K562 (cell line): ENCODE results near the gene BAG5. TPM values are rescaled to one million over a fixed set of nuclear protein-coding genes. Genes with fewer than 3 reads are reported as not detected.

Source experiments
- polyA plus RNA-seq, 8 experiments: library from polyadenylated mRNA; depleted of rRNA in 4 of 8; stranded (reverse) in 5 of 8; unstranded in 3 of 8; fragments of >200 nt; fragmentation: Nextera tagmentation in 2 of 8; fragmentation: Illumina TruSeq in 1 of 8; extraction: Ambion mirVana in 2 of 8; extraction: Trizol in 1 of 8; gene quantifications; 2 replicates each; pipeline versions ENCODE4 v1.2.1 to v1.2.3, GENCODE V29; 2011 to 2014; ENCODE audit warnings: inconsistent platforms in 1 of 8, missing spikeins in 1 of 8
- small RNA-seq: library from RNA; depleted of rRNA; stranded (forward); fragments of <200 nt; gene quantifications from one replicate; pipeline ENCODE3, GENCODE V24; 2014
- total RNA-seq, 7 experiments: library from RNA; depleted of rRNA in 6 of 7; stranded (reverse); fragments of >200 nt in 6 of 7; fragmentation: Illumina TruSeq in 2 of 7; extraction: Trizol in 2 of 7; gene quantifications; 2 replicates each; pipeline versions ENCODE4 v1.2.1 to v1.2.3, GENCODE V29; 2011 to 2021; ENCODE audit warnings: low replicate concordance in 1 of 7

The BAG5 gene
- total and polyA plus RNA-seq, 9 of the 15 experiments (the other 6 are each of a cell fraction or from before 2014, with no cell fraction given) = 7.9 to 21.4 (median 13.2) TPM

Small RNA genes lying within 50 kb of the gene (small RNA-seq; reads per million reads assigned to genes)
- gene RNU4-68P (not detected), gene RNU7-160P (not detected)

Other genes starting within 250 kb of the BAG5 start
Only the 7 nearest of the 8 such genes appear.
- 47.9 and 49.5 TPM in 2 replicates for gene MARK3, start 177.2 kb downstream of the BAG5 start, total RNA-seq (2014; rRNA removed)
- gene MARK3, start 177.2 kb downstream of the BAG5 start, total RNA-seq (2014; rRNA removed; fragmentation: Illumina TruSeq; extraction: Trizol) = 57.5 and 60.4 TPM in 2 replicates
- gene MARK3, start 177.2 kb downstream of the BAG5 start, total RNA-seq (2015; rRNA removed; fragmentation: Illumina TruSeq; extraction: Trizol) = 52.1 and 56.3 TPM in 2 replicates
- 54.1 and 63.1 TPM in 2 replicates for gene MARK3, start 177.2 kb downstream of the BAG5 start, total RNA-seq (2021)
- 60.7 and 68.7 TPM in 2 replicates for gene MARK3, start 177.2 kb downstream of the BAG5 start, polyA plus RNA-seq (2011; rRNA removed)
- 54.9 and 65.3 TPM in 2 replicates for gene MARK3, start 177.2 kb downstream of the BAG5 start, polyA plus RNA-seq (2014; fragmentation: Illumina TruSeq; extraction: Trizol)
- gene MARK3, start 177.2 kb downstream of the BAG5 start, polyA plus RNA-seq (2014; fragmentation: Nextera tagmentation; extraction: Ambion mirVana) = 10 to 100 TPM; 10.1 to 18.2 TPM
- gene MARK3, start 177.2 kb downstream of the BAG5 start, polyA plus RNA-seq (2014; rRNA removed) = 53.2 and 55.1 TPM in 2 replicates
- 692 and 778 TPM in 2 replicates for gene CKB, start 39.8 kb downstream of the BAG5 start, total RNA-seq (2014; rRNA removed)
- 90.5 and 91.6 TPM in 2 replicates for gene CKB, start 39.8 kb downstream of the BAG5 start, total RNA-seq (2014; rRNA removed; fragmentation: Illumina TruSeq; extraction: Trizol)
- gene CKB, start 39.8 kb downstream of the BAG5 start, total RNA-seq (2015; rRNA removed; fragmentation: Illumina TruSeq; extraction: Trizol) = 177 and 191 TPM in 2 replicates
- 558 and 570 TPM in 2 replicates for gene CKB, start 39.8 kb downstream of the BAG5 start, total RNA-seq (2021)
- gene CKB, start 39.8 kb downstream of the BAG5 start, polyA plus RNA-seq (2011; rRNA removed) = 132 and 348 TPM in 2 replicates
- gene CKB, start 39.8 kb downstream of the BAG5 start, polyA plus RNA-seq (2014; fragmentation: Illumina TruSeq; extraction: Trizol) = 115 and 390 TPM in 2 replicates
- 10 to 100 TPM; 23.9 to 44.5 TPM for gene CKB, start 39.8 kb downstream of the BAG5 start, polyA plus RNA-seq (2014; fragmentation: Nextera tagmentation; extraction: Ambion mirVana)
- 564 and 637 TPM in 2 replicates for gene CKB, start 39.8 kb downstream of the BAG5 start, polyA plus RNA-seq (2014; rRNA removed)
- gene TRMT61A, start 33.5 kb downstream of the BAG5 start, total RNA-seq (2014; rRNA removed) = 24.8 and 29.5 TPM in 2 replicates
- gene TRMT61A, start 33.5 kb downstream of the BAG5 start, total RNA-seq (2014; rRNA removed; fragmentation: Illumina TruSeq; extraction: Trizol) = 1.5 and 2.9 TPM in 2 replicates
- gene TRMT61A, start 33.5 kb downstream of the BAG5 start, total RNA-seq (2015; rRNA removed; fragmentation: Illumina TruSeq; extraction: Trizol) = 12.3 and 12.4 TPM in 2 replicates
- 20.4 and 21.0 TPM in 2 replicates for gene TRMT61A, start 33.5 kb downstream of the BAG5 start, total RNA-seq (2021)
- 5.1 and 6.6 TPM in 2 replicates for gene TRMT61A, start 33.5 kb downstream of the BAG5 start, polyA plus RNA-seq (2011; rRNA removed)
- gene TRMT61A, start 33.5 kb downstream of the BAG5 start, polyA plus RNA-seq (2014; fragmentation: Illumina TruSeq; extraction: Trizol) = 3.2 and 10.1 TPM in 2 replicates
- under 1 TPM; 0.10 to 0.50 TPM for gene TRMT61A, start 33.5 kb downstream of the BAG5 start, polyA plus RNA-seq (2014; fragmentation: Nextera tagmentation; extraction: Ambion mirVana)
- 18.1 and 22.4 TPM in 2 replicates for gene TRMT61A, start 33.5 kb downstream of the BAG5 start, polyA plus RNA-seq (2014; rRNA removed)
- gene COA8, start 303 bp upstream of the BAG5 start, total RNA-seq (2014; rRNA removed) = 25.2 and 25.6 TPM in 2 replicates
- gene COA8, start 303 bp upstream of the BAG5 start, total RNA-seq (2014; rRNA removed; fragmentation: Illumina TruSeq; extraction: Trizol) = 25.7 and 27.3 TPM in 2 replicates
- gene COA8, start 303 bp upstream of the BAG5 start, total RNA-seq (2015; rRNA removed; fragmentation: Illumina TruSeq; extraction: Trizol) = 27.0 and 28.5 TPM in 2 replicates
- 34.6 and 35.5 TPM in 2 replicates for gene COA8, start 303 bp upstream of the BAG5 start, total RNA-seq (2021)
- 13.0 and 19.1 TPM in 2 replicates for gene COA8, start 303 bp upstream of the BAG5 start, polyA plus RNA-seq (2011; rRNA removed)
- 24.8 and 27.3 TPM in 2 replicates for gene COA8, start 303 bp upstream of the BAG5 start, polyA plus RNA-seq (2014; fragmentation: Illumina TruSeq; extraction: Trizol)
- 10 to 100 TPM in 1 of 2 experiments, 1 to 10 TPM in 1; 5.0 to 11.8 TPM for gene COA8, start 303 bp upstream of the BAG5 start, polyA plus RNA-seq (2014; fragmentation: Nextera tagmentation; extraction: Ambion mirVana)
- gene COA8, start 303 bp upstream of the BAG5 start, polyA plus RNA-seq (2014; rRNA removed) = 33.5 and 35.3 TPM in 2 replicates
- 90.2 and 134 TPM in 2 replicates for gene KLC1, start 66.6 kb upstream of the BAG5 start, total RNA-seq (2014; rRNA removed)
- gene KLC1, start 66.6 kb upstream of the BAG5 start, total RNA-seq (2014; rRNA removed; fragmentation: Illumina TruSeq; extraction: Trizol) = 44.9 and 45.4 TPM in 2 replicates
- 51.5 and 54.8 TPM in 2 replicates for gene KLC1, start 66.6 kb upstream of the BAG5 start, total RNA-seq (2015; rRNA removed; fragmentation: Illumina TruSeq; extraction: Trizol)
- 73.7 and 76.9 TPM in 2 replicates for gene KLC1, start 66.6 kb upstream of the BAG5 start, total RNA-seq (2021)
- 62.8 and 69.9 TPM in 2 replicates for gene KLC1, start 66.6 kb upstream of the BAG5 start, polyA plus RNA-seq (2011; rRNA removed)
- gene KLC1, start 66.6 kb upstream of the BAG5 start, polyA plus RNA-seq (2014; fragmentation: Illumina TruSeq; extraction: Trizol) = 39.4 and 43.1 TPM in 2 replicates
- gene KLC1, start 66.6 kb upstream of the BAG5 start, polyA plus RNA-seq (2014; fragmentation: Nextera tagmentation; extraction: Ambion mirVana) = 1 to 10 TPM; 4.9 to 6.2 TPM
- 112 and 131 TPM in 2 replicates for gene KLC1, start 66.6 kb upstream of the BAG5 start, polyA plus RNA-seq (2014; rRNA removed)
- gene XRCC3, start 152.8 kb upstream of the BAG5 start, total RNA-seq (2014; rRNA removed) = 46.1 and 54.1 TPM in 2 replicates
- 30.2 TPM in 2 replicates for gene XRCC3, start 152.8 kb upstream of the BAG5 start, total RNA-seq (2014; rRNA removed; fragmentation: Illumina TruSeq; extraction: Trizol)
- gene XRCC3, start 152.8 kb upstream of the BAG5 start, total RNA-seq (2015; rRNA removed; fragmentation: Illumina TruSeq; extraction: Trizol) = 25.7 and 30.3 TPM in 2 replicates
- 38.2 and 41.3 TPM in 2 replicates for gene XRCC3, start 152.8 kb upstream of the BAG5 start, total RNA-seq (2021)
- gene XRCC3, start 152.8 kb upstream of the BAG5 start, polyA plus RNA-seq (2011; rRNA removed) = 19.0 and 24.3 TPM in 2 replicates
- gene XRCC3, start 152.8 kb upstream of the BAG5 start, polyA plus RNA-seq (2014; fragmentation: Illumina TruSeq; extraction: Trizol) = 44.5 and 59.3 TPM in 2 replicates
- gene XRCC3, start 152.8 kb upstream of the BAG5 start, polyA plus RNA-seq (2014; fragmentation: Nextera tagmentation; extraction: Ambion mirVana) = under 1 TPM; 0.34 to 0.38 TPM
- 39.9 and 44.1 TPM in 2 replicates for gene XRCC3, start 152.8 kb upstream of the BAG5 start, polyA plus RNA-seq (2014; rRNA removed)
- 16.3 and 21.1 TPM in 2 replicates for gene ZFYVE21, start 153.2 kb upstream of the BAG5 start, total RNA-seq (2014; rRNA removed)
- gene ZFYVE21, start 153.2 kb upstream of the BAG5 start, total RNA-seq (2014; rRNA removed; fragmentation: Illumina TruSeq; extraction: Trizol) = 9.9 and 11.8 TPM in 2 replicates
- 15.0 and 15.6 TPM in 2 replicates for gene ZFYVE21, start 153.2 kb upstream of the BAG5 start, total RNA-seq (2015; rRNA removed; fragmentation: Illumina TruSeq; extraction: Trizol)
- 17.1 and 18.0 TPM in 2 replicates for gene ZFYVE21, start 153.2 kb upstream of the BAG5 start, total RNA-seq (2021)
- 23.1 and 24.3 TPM in 2 replicates for gene ZFYVE21, start 153.2 kb upstream of the BAG5 start, polyA plus RNA-seq (2011; rRNA removed)
- gene ZFYVE21, start 153.2 kb upstream of the BAG5 start, polyA plus RNA-seq (2014; fragmentation: Illumina TruSeq; extraction: Trizol) = 11.9 and 14.4 TPM in 2 replicates
- gene ZFYVE21, start 153.2 kb upstream of the BAG5 start, polyA plus RNA-seq (2014; fragmentation: Nextera tagmentation; extraction: Ambion mirVana) = 1 to 10 TPM in 1 of 2 experiments, under 1 TPM in 1; 0.90 to 2.8 TPM
- 23.1 and 25.5 TPM in 2 replicates for gene ZFYVE21, start 153.2 kb upstream of the BAG5 start, polyA plus RNA-seq (2014; rRNA removed)